VCaP (cell line): ENCODE measurements around the gene ACBD5.
A peak's percentile ranks its signal among the peaks of the same experiment; 100 is the strongest.
"Not testable (repeated sequence)": the region's sequence is repeated elsewhere in the genome, so short reads cannot be mapped to it uniquely, and the experiment has no call there.

Experiments used
- H3K27ac ChIP-seq: fragments of 450-650 bp; 2 replicates; pipeline ENCODE4 v1.5.1; 2017
- CTCF ChIP-seq: fragments of 450-650 bp; conservative IDR thresholded peaks from 2 replicates; pipeline ENCODE4 v1.5.1; 2017; ENCODE audit warnings: mild to moderate bottlenecking, moderate library complexity

The ACBD5 gene

GRCh38 chr10:27240212-27241009 lies at the start of gene ACBD5:
Gene ACBD5, minus strand, starts transcription at chr10:27240797. Its CDS starts 109 bp downstream, at chr10:27240688.
- peak within 1 kb of the TSS; percentile 97 for H3K27ac ChIP-seq
- TF ChIP-seq CTCF = no peak

GRCh38 chr10:27285093-27285492 lies 44.5 kb upstream of the ACBD5 start:
- TF ChIP-seq CTCF = peak; percentile 51
- no peak overlapping the region for H3K27ac ChIP-seq

- TF ChIP-seq CTCF = no peak
These were observed 36.0 kb upstream of the ACBD5 start for GRCh38 chr10:27276581-27276980.

GRCh38 chr10:27266025-27266424 lies 25.4 kb upstream of the ACBD5 start:
- not testable (repeated sequence) for H3K27ac ChIP-seq

More at GRCh38 chr10:27276581-27276980, 36.0 kb upstream of the ACBD5 start:
- H3K27ac ChIP-seq = no peak overlapping the region

- H3K27ac ChIP-seq = not testable (repeated sequence)
These were observed 22.2 kb upstream of the ACBD5 start for GRCh38 chr10:27262788-27263187.

- TF ChIP-seq CTCF = no peak
- no peak overlapping the region for H3K27ac ChIP-seq
These were observed 18.5 kb upstream of the ACBD5 start for GRCh38 chr10:27258838-27259812.

- TF ChIP-seq CTCF = no peak
These were observed 17.9 kb upstream of the ACBD5 start for GRCh38 chr10:27258492-27258837.

GRCh38 chr10:27256299-27257189 lies 15.9 kb upstream of the ACBD5 start:
- H3K27ac ChIP-seq = no peak overlapping the region
- no peak for TF ChIP-seq CTCF

More at GRCh38 chr10:27258492-27258837, 17.9 kb upstream of the ACBD5 start:
- H3K27ac ChIP-seq = no peak overlapping the region
